ENCODE data around the gene CREB5. TPM values are rescaled to one million over a fixed set of nuclear protein-coding genes. Genes with fewer than 3 reads are reported as not detected.

CREB5 gene
- total and polyA plus RNA-seq, 10 donors = 0.88 to 56.8 (median 23.5) TPM

GRCh38 chr7:28530803-28531175 lies 118.5 kb downstream of the CREB5 start:
- DNase-seq = no peak
- Histone ChIP-seq H3K4me3 (no peak overlapping the region), H3K9me3 (peaks cover 0 to 3% (median 0%) of the 10 kb centered on the region in 8 donors), H3K27me3 (replicated peaks in 1 of 7) (no peaks in the 10 kb centered on the region), H3K36me3 (no peaks in the 10 kb centered on the region), H3K27ac (no peak overlapping the region), H3K4me1 (no peaks in the 10 kb centered on the region)
- TF ChIP-seq POLR2AphosphoS5 (IDR thresholded peaks at IDR 0.05) = no peak
- intact Hi-C loops (cut with DNase I; ENCODE audit: low total_unique reads) = no loop called here
- WGBS, 5 donors = 46 to 67% (median 56%) methylated on average over 4 of the region's 4 CpGs

- H3K9me3 ChIP-seq = peaks cover 0 to 3% (median 0%) of the 10 kb centered on the region in 8 donors
- intact Hi-C loops (cut with DNase I; ENCODE audit: low total_unique reads) = no loop called here
- H3K27ac ChIP-seq = no peak overlapping the region
- no peaks in the 10 kb centered on the region for H3K36me3 ChIP-seq
- no peak for TF ChIP-seq POLR2A (IDR thresholded peaks at IDR 0.05)
- TF ChIP-seq CTCF (IDR thresholded peaks at IDR 0.05 in 8 of 11, conservative IDR thresholded peaks at IDR 0.05 in 3 of 11) = no peak
- no peak for TF ChIP-seq POLR2AphosphoS5 (IDR thresholded peaks at IDR 0.05)
- no peaks in the 10 kb centered on the region for H3K4me1 ChIP-seq
- no peaks in the 10 kb centered on the region for H3K27me3 ChIP-seq (replicated peaks in 1 of 7)
- whole genome bisulfite sequencing, 5 donors = 92 to 97% (median 94%) methylated on average over 3 of the region's 3 CpGs
- DNase-seq = no peak
- no peak overlapping the region for H3K4me3 ChIP-seq
Observed at GRCh38 chr7:28531291-28531690, 119.0 kb downstream of the CREB5 start.

- no peaks in the 10 kb centered on the region for H3K27me3 ChIP-seq (replicated peaks in 1 of 7)
- H3K4me3 ChIP-seq = no peak overlapping the region
- no peak overlapping the region for H3K27ac ChIP-seq
- WGBS, 5 donors = 83 to 93% (median 85%) methylated on average over 7 of the region's 7 CpGs
- no peak for TF ChIP-seq CTCF (IDR thresholded peaks at IDR 0.05 in 8 of 11, conservative IDR thresholded peaks at IDR 0.05 in 3 of 11)
- no peak for TF ChIP-seq POLR2A (IDR thresholded peaks at IDR 0.05)
- TF ChIP-seq POLR2AphosphoS5 (IDR thresholded peaks at IDR 0.05) = no peak
- DNase-seq = no peak
- no peaks in the 10 kb centered on the region for H3K36me3 ChIP-seq
- peaks cover 0 to 3% (median 0%) of the 10 kb centered on the region in 8 donors for H3K9me3 ChIP-seq
- H3K4me1 ChIP-seq = no peaks in the 10 kb centered on the region
- intact Hi-C loops (cut with DNase I; ENCODE audit: low total_unique reads) = no loop called here
Observed at GRCh38 chr7:28532181-28532580, 119.9 kb downstream of the CREB5 start.

GRCh38 chr7:28533267-28533666 lies 120.9 kb downstream of the CREB5 start:
- Histone ChIP-seq H3K4me1 (no peaks in the 10 kb centered on the region), H3K27ac (no peak overlapping the region), H3K27me3 (replicated peaks in 1 of 7) (no peaks in the 10 kb centered on the region), H3K4me3 (no peak overlapping the region), H3K9me3 (peaks cover 0 to 3% (median 0%) of the 10 kb centered on the region in 8 donors), H3K36me3 (no peaks in the 10 kb centered on the region)
- DNase-seq = no peak
- intact Hi-C loops (cut with DNase I; ENCODE audit: low total_unique reads) = no loop called here
- TF ChIP-seq POLR2A (IDR thresholded peaks at IDR 0.05) = no peak
- no peak for TF ChIP-seq POLR2AphosphoS5 (IDR thresholded peaks at IDR 0.05)
- TF ChIP-seq CTCF (IDR thresholded peaks at IDR 0.05 in 8 of 11, conservative IDR thresholded peaks at IDR 0.05 in 3 of 11) = no peak
- WGBS, 5 donors = 81 to 95% (median 91%) methylated on average over 8 of the region's 8 CpGs

All from spleen (tissue), 11 donors.